GM18951 (cell line): ENCODE results near the gene SCP2.

Experiments used
- POLR2A ChIP-seq: IDR thresholded peaks from 4 replicates; pipeline ENCODE4 v1.6.1; 2011; ENCODE audit warnings: mild to moderate bottlenecking; ENCODE audit not compliant: insufficient read length, insufficient read depth; ENCODE audit errors: extremely low read depth
- in situ Hi-C: fragments of 300-500 bp; cut with MboI; formaldehyde crosslinking; loops from one replicate; pipeline ENCODE4 v1.12.0; 2022; ENCODE audit warnings: low sequenced_read_pairs, mixed read lengths, inconsistent platforms; ENCODE audit not compliant: unreplicated experiment

Gene SCP2, protein sequence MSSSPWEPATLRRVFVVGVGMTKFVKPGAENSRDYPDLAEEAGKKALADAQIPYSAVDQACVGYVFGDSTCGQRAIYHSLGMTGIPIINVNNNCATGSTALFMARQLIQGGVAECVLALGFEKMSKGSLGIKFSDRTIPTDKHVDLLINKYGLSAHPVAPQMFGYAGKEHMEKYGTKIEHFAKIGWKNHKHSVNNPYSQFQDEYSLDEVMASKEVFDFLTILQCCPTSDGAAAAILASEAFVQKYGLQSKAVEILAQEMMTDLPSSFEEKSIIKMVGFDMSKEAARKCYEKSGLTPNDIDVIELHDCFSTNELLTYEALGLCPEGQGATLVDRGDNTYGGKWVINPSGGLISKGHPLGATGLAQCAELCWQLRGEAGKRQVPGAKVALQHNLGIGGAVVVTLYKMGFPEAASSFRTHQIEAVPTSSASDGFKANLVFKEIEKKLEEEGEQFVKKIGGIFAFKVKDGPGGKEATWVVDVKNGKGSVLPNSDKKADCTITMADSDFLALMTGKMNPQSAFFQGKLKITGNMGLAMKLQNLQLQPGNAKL

DNA sequence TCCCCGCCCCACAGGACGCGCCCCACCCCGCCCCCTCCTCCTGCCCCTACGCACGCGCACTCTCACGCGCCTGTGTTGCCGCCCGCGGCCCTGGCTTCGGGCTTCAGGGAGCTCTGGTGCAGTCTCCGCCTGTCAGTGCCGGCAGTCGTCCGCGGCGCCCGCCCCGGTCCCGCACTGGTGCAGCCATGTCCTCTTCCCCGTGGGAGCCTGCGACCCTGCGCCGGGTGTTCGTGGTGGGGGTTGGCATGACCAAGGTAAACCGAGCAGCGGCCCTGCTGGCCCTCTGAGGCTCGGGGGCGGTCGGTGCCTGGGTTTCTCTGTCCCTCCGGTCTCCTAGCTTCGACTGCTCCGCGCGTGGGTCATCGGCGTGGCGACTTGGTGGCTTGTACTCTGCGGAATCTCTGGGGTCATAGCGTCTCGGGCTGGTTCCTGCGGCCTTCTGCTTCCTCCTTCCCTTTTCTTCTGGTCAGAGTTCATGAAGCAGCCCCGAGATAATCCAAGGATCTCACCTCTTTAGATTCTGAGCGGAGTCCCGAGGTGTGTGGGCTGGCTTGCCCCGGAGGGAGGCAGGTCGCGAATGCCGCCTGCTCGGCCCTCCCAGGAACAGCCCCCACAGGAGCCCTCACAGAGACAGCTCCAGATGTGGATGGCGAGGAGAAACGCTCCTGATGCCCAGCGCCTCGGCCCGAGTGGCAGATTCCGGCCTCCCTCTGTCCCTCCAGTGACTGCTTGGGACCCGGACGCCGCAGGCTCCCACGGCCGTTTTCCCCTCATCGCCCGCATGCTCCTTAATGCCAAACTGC is at the start of gene SCP2:
TSS of gene SCP2 (plus strand) at position 65 of the 803 bp plus-strand sequence. CDS start at position 186, 121 bp downstream.
- TF ChIP-seq POLR2A = no peak

DNA sequence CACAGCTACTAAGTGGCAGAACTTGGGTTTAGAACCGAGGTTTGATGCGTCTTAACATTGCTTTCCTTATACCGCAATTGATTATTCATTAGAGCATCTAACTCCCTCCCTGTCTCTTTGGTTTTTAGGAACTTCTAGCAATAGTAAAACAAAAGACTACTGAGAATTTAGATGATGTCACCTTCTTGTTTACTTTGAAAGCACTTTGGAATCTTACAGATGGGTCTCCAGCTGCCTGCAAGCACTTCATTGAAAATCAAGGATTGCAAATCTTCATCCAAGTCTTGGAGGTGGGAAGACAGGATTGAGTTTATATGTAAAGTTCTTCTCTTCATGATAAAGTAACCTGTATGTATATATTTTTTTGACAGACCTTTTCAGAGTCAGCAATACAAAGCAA is 49.5 kb upstream of the SCP2 start:
- no peak for TF ChIP-seq POLR2A
- in situ Hi-C loops = no loop called here

More for the DNA sequence above, at the start of gene SCP2:
- in situ Hi-C loops = no loop called here

DNA sequence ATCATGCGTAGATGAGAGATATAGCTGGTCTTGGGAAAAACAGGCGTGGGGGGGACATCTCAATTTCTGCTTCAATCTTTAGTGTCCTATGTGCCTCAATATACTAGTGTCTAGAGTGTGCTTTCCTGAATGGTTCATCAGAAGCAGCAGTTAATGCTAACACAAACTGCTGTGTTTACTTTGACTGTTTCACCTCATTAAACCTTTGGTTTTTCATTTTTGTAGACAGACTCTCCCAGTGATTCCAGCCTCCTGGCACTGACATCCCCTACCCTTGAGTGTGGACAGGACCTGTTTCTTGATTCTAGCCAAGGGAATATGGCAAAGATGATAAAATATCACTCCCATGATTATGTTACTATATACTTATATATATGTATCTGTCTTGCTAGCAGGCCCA is 46.9 kb upstream of the SCP2 start:
- in situ Hi-C loops = no loop called here
- TF ChIP-seq POLR2A = no peak

DNA sequence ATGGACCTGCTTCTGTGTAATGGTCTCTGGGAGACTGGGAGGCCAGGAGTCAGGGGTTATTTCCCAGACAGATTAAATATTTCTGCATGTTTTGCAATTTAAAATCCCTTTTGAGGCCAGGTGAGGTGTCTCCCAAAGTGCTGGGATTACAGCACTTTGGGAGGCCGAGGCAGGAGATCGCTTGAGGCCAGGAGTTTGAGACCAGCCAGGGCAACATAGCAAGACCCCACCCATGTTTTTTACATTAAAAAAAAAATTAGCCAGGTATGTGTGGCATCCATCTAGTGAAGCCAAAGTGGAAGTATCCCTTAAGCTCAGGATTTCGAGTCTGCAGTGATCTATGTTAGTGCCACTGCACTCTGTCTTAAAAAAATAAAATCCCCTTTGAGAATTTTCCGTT is 39.6 kb upstream of the SCP2 start:
- in situ Hi-C loops = no loop called here
- no peak for TF ChIP-seq POLR2A

DNA sequence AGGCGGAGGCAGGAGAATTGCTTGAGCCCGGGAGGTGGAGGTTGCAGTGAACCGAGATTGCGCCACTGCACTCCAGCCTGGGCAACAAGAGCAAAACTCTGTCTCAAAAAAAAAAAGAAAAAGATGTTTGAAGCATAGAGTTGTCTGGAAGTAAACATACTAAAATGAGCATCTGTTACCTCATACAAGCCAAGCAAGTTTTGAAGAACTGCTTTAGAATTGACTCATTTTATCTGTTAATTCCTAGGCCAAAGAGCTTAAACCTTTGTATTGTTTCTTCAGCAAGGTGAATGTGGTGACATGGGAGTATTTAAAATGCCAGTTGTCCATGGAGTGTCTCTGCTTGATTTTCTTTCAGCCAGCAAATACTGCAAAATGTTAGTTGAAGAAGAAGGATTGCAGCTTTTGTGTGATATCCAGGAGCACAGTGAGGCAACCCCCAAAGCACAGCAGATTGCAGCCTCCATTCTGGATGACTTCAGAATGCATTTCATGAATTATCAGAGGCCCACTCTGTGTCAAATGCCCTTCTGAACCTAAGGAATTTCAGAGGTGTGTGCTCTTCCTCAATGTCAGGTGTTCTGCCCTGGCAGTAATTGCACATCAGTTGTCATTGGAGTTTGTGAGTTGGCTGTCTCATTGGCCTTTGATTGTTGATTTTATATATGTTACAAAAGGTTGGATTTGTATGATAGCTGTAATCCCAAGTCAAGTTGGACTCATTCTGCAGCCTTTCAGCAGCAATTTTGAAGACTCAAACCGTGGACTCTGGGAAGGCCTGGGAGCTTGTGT is 34.5 kb upstream of the SCP2 start:
- in situ Hi-C loops = no loop called here
- TF ChIP-seq POLR2A = no peak

DNA sequence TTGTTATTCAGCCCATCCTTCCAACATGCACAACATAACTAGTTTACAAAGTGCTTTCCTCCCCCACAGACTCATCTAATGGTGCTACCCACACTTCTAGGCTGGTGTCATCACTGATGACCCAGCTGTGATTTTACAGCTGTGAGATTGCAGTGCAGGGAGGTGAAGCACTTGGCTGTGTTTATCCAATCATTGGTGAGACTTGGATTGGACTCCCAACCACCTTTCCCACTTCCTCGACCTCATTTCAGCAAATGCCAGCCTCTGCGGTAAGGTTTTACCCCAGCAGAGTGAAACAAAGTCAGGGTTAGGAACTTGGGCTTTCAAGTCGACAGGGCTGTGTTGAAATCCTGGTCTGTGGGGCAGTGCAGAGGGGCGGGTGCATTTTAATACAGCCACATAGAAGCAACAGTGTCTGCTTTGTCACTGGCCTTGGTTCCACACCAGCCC is 27.6 kb upstream of the SCP2 start:
- in situ Hi-C loops = no loop called here

DNA sequence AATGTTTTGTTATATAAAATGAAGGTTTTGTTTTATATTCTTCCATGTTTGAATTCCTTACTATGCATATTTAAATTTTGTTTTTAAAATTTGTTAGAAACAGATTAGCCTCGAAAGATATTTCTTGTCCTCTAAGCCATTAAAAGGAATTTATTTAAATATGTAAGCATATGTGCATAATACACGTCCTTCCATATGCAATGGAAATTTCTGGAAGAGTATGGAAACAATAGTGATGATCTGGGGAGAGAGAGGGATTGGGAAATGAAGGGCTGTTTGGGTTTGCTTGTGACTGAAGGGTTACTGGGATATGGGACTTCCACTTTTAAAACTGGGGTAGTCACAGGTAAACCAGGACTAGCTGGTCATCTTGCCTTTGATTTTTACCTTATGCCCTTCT is 26.7 kb upstream of the SCP2 start:
- in situ Hi-C loops = no loop called here
- no peak for TF ChIP-seq POLR2A

More for the DNA sequence above, 27.6 kb upstream of the SCP2 start:
- TF ChIP-seq POLR2A = no peak

DNA sequence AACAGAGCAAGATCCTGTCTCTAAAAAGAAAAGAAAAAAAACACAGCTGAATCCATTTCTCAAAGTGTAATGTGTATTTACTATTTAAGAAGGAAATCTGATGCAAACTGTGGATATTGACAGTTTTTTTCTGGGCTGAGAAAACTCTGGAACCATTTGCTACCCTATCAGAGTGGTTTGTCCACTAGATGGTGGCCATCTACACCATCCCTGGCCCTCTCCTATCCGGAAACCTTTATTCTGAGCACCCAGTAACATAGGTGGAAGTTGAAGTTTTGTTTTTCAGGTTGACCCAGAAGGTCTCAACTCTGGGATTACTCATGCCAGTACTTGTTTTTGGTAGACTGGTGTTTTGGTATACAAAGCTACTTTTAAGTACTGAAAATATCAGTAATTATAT is 25.7 kb upstream of the SCP2 start:
- no peak for TF ChIP-seq POLR2A
- in situ Hi-C loops = no loop called here

DNA sequence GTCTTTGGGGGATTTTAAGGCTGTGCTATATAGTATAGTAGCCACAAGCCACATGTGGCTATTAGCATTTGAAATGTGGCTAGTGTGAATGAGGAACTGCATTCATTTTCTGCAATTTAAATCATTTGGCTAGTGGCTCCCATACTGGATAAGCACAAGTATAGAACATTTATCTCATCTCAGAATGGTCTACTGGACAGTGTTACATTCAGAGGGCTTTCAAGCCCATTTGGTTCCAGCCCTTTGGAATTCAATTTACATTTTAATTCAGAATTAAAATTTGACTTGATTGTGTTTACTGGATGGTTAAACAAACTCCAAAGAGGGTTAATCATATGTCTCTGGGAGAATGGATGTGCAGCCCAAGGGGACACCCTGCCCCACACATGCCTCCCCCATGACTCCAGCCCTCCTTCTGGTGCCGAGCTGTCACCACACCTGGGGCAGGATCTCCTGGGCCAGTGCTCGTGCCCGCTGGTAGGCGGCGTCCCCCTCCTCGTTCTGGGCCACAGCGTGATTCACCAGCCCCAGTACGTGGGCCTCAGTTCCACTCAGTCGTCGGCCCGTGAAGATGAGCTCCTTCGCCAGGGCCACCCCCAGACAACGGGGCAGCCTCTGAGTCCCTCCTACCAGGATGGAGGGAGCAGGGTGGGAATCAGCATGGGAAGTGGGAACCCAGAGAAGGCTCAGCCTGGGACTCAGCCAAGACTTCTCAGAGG is 22.7 kb upstream of the SCP2 start:
- TF ChIP-seq POLR2A = no peak
- in situ Hi-C loops = no loop called here

DNA sequence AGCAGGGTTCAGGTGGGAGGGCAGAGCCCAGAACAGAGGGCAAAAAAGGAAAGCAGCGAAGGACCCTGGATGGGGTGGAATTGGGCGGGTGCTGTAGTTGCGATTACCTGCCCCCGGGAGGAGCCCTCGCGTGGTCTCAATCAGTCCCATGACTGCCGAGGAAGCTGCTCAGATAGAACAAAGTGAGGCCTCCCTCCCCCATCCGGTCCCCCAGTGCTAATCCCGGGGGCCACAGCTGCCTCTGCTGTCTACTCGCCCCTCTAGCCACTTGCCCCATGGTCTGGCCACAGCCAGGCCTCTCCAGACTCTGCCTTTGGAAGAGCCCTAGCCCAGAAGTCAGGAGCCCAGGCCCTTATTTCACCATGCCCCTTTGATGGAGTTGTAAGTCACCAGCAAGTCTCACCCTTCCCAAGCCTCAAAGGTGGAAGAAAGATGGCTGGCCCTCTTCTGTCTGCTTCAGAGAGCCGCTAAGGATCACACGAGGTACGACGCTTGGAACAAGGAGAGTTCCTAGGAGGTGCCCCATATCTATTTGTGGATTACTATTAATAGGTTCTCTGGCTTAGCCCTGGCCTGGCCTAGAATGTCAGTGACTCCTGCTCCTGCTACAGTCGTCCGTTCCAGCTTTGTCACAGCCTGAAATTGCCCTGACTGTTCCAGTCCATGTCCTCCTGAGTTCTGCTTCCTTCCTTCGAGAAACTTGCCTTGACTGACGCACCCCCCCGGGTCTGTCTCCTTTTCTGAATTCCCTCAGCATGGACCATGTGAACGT is 22.0 kb upstream of the SCP2 start:
- in situ Hi-C loops = no loop called here
- TF ChIP-seq POLR2A = no peak

DNA sequence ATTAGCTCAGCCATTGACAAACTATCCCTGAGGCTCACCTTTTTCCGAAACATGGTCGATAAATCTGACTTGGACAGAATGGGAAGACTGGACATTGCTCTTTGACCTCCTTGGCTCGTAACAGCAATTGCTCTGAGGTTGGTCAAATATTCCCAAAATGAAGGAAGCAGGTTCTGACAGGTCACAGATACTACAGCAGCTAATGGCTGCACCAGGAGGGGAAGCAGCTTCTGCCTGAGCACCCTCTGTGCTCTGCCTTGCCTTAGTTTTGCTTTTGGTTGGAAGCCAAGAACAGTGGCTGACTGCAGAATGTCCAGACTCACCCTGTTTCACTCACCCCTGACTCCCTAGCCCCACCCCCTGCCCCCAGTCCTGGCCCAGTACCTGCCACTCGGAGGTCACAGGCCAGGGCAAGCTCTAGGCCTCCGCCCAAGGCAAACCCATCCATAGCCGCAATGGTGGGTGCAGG is 20.9 kb upstream of the SCP2 start:
- TF ChIP-seq POLR2A = no peak
- in situ Hi-C loops = no loop called here

DNA sequence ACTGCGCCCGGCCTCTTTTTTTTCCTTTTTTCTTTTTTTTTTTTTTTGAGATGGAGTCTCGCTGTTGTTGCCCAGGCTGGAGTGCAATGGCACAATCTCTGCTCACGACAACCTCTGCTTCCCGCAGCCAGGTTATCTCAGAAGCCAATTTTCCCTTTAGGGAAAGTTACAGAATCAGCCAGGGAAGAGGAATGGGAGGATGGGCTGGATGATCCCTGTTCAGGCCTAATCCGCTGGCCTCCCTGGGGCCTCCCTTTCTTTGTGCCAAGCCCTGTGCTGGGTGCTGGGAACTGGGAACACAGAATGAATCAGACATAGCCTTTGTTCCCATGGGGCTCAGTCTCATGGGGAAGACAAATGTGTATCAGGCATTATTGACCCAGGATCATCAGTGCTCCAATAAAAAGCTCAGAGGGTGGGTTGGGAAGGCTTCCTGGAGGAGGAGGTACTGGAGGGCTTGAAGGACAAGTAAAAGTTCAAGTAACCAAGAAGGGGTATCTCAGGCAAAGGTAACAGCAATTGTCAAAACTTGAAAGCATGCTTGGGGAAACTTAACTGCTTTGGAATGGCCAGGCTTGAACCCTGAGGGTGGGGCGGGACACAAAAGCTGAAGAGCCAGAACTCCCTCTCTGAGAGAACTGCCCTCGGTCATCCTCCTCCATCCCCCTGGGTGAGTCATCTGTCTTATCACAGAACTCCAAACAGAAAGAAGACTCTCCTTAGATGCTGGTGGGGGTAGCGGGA is 19.8 kb upstream of the SCP2 start:
- in situ Hi-C loops = no loop called here
- no peak for TF ChIP-seq POLR2A
